ENCODE results near the gene TGFBI.

The TGFBI gene

GRCh38 chr5:136026636-136027035 is 2.2 kb upstream of the TGFBI start:
- Histone ChIP-seq H3K27ac (ENCODE audit: low read length) (peak overlapping the region; percentile 46), H3K4me1 (ENCODE audit: control insufficient read depth, insufficient read depth, low read length) (peaks cover 71% of the 10 kb centered on the region), H3K9ac (ENCODE audit: low read length in 2 of 2) (no peak overlapping the region), H3K4me3 (ENCODE audit: low read length in 2 of 2) (no peak overlapping the region), H3K27me3 (ENCODE audit: control insufficient read depth in 1 of 2, insufficient read depth in 2 of 2, low read length in 2 of 2) (no peaks in the 10 kb centered on the region), H3K9me3 (ENCODE audit: control insufficient read depth in 2 of 2, low read length in 2 of 2) (no peaks in the 10 kb centered on the region), H3K36me3 (ENCODE audit: control insufficient read depth in 2 of 2, insufficient read depth in 2 of 2, low read length in 2 of 2) (no peaks in the 10 kb centered on the region)

DNA sequence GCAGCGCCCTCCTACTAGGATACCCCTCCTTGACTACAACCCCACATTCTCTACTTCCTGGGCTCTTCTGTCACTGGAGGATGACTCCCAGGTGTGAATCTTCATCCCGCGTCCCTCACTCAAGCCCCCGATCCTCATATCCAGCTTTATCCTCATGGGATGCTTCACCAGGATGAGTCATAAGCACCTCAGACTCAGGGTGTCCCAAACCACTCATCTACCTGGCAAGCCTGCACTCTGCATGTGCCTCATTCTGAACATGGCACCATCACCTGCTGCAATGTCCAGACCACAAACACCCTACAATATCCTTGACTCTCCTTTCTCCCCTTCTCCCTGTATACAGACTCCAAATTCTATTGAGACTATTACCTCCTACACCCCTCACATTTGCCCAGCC is 1.5 kb upstream of the TGFBI start:
- H3K27ac ChIP-seq (ENCODE audit: low read length): peak overlapping the region; percentile 31
- H3K4me1 ChIP-seq (ENCODE audit: control insufficient read depth, insufficient read depth, low read length): peaks cover 73% of the 10 kb centered on the region
- H3K36me3 ChIP-seq (ENCODE audit: control insufficient read depth in 2 of 2, insufficient read depth in 2 of 2, low read length in 2 of 2): no peaks in the 10 kb centered on the region
- H3K9me3 ChIP-seq (ENCODE audit: control insufficient read depth in 2 of 2, low read length in 2 of 2): no peaks in the 10 kb centered on the region
- H3K27me3 ChIP-seq (ENCODE audit: control insufficient read depth in 1 of 2, insufficient read depth in 2 of 2, low read length in 2 of 2): no peaks in the 10 kb centered on the region
- H3K9ac ChIP-seq (ENCODE audit: low read length in 2 of 2): no peak overlapping the region
- H3K4me3 ChIP-seq (ENCODE audit: low read length in 2 of 2): no peak overlapping the region

DNA sequence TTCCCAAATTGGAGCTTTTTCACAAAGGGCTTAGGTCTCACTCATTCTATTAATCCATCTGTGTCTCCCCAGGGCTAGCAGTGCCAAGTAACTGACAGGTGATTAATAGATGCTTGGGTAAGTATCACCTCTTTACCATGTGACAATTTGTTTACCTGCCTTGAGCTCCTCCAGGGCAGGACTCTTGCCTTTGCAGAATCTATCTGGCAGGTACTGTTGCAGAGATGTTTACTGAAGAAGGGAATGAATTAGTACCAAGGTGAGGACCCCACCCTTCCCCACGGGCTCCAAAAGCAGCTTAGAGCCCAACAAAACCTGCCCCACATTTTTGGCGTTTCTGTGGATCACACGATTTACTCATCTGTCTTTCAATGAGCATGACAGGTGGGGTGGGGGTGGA is 698 bp upstream of the TGFBI start:
- Histone ChIP-seq H3K4me3 (ENCODE audit: low read length in 2 of 2) (peak overlapping the region in 1 of 2 donors; percentile 77), H3K9me3 (ENCODE audit: control insufficient read depth in 2 of 2, low read length in 2 of 2) (no peaks in the 10 kb centered on the region), H3K4me1 (ENCODE audit: control insufficient read depth, insufficient read depth, low read length) (peaks cover 77% of the 10 kb centered on the region), H3K36me3 (ENCODE audit: control insufficient read depth in 2 of 2, insufficient read depth in 2 of 2, low read length in 2 of 2) (peaks cover 0 to under 1% of the 10 kb centered on the region in 2 donors), H3K27ac (ENCODE audit: low read length) (peak overlapping the region; percentile 24), H3K27me3 (ENCODE audit: control insufficient read depth in 1 of 2, insufficient read depth in 2 of 2, low read length in 2 of 2) (no peaks in the 10 kb centered on the region), H3K9ac (ENCODE audit: low read length in 2 of 2) (no peak overlapping the region)

GRCh38 chr5:136030252-136030651 is 1.5 kb downstream of the TGFBI start:
- Histone ChIP-seq H3K9me3 (ENCODE audit: control insufficient read depth in 2 of 2, low read length in 2 of 2) (no peaks in the 10 kb centered on the region), H3K9ac (ENCODE audit: low read length in 2 of 2) (peak overlapping the region; percentile 36 to 67), H3K36me3 (ENCODE audit: control insufficient read depth in 2 of 2, insufficient read depth in 2 of 2, low read length in 2 of 2) (peaks cover 10 to 14% of the 10 kb centered on the region in 2 donors), H3K27ac (ENCODE audit: low read length) (no peak overlapping the region), H3K4me3 (ENCODE audit: low read length in 2 of 2) (peak overlapping the region; percentile 74 to 77), H3K27me3 (ENCODE audit: control insufficient read depth in 1 of 2, insufficient read depth in 2 of 2, low read length in 2 of 2) (no peaks in the 10 kb centered on the region), H3K4me1 (ENCODE audit: control insufficient read depth, insufficient read depth, low read length) (peaks cover 64% of the 10 kb centered on the region)

GRCh38 chr5:136030956-136031611 is 2.3 kb downstream of the TGFBI start:
- Histone ChIP-seq H3K9ac (ENCODE audit: low read length in 2 of 2) (no peak overlapping the region), H3K36me3 (ENCODE audit: control insufficient read depth in 2 of 2, insufficient read depth in 2 of 2, low read length in 2 of 2) (peaks cover 10 to 14% of the 10 kb centered on the region in 2 donors), H3K4me3 (ENCODE audit: low read length in 2 of 2) (peak overlapping the region; percentile 14 to 77), H3K9me3 (ENCODE audit: control insufficient read depth in 2 of 2, low read length in 2 of 2) (no peaks in the 10 kb centered on the region), H3K4me1 (ENCODE audit: control insufficient read depth, insufficient read depth, low read length) (peaks cover 59% of the 10 kb centered on the region), H3K27me3 (ENCODE audit: control insufficient read depth in 1 of 2, insufficient read depth in 2 of 2, low read length in 2 of 2) (no peaks in the 10 kb centered on the region), H3K27ac (ENCODE audit: low read length) (no peak overlapping the region)

- H3K27me3 ChIP-seq (ENCODE audit: control insufficient read depth in 1 of 2, insufficient read depth in 2 of 2, low read length in 2 of 2): no peaks in the 10 kb centered on the region
- peak overlapping the region in 1 of 2 donors; percentile 36 for H3K9ac ChIP-seq (ENCODE audit: low read length in 2 of 2)
- peaks cover 56% of the 10 kb centered on the region for H3K4me1 ChIP-seq (ENCODE audit: control insufficient read depth, insufficient read depth, low read length)
- H3K27ac ChIP-seq (ENCODE audit: low read length): no peak overlapping the region
- H3K9me3 ChIP-seq (ENCODE audit: control insufficient read depth in 2 of 2, low read length in 2 of 2): no peaks in the 10 kb centered on the region
- H3K4me3 ChIP-seq (ENCODE audit: low read length in 2 of 2): peak overlapping the region in 1 of 2 donors; percentile 3
- H3K36me3 ChIP-seq (ENCODE audit: control insufficient read depth in 2 of 2, insufficient read depth in 2 of 2, low read length in 2 of 2): peaks cover 10 to 14% of the 10 kb centered on the region in 2 donors
These were observed 2.9 kb downstream of the TGFBI start for GRCh38 chr5:136031711-136032110.

DNA sequence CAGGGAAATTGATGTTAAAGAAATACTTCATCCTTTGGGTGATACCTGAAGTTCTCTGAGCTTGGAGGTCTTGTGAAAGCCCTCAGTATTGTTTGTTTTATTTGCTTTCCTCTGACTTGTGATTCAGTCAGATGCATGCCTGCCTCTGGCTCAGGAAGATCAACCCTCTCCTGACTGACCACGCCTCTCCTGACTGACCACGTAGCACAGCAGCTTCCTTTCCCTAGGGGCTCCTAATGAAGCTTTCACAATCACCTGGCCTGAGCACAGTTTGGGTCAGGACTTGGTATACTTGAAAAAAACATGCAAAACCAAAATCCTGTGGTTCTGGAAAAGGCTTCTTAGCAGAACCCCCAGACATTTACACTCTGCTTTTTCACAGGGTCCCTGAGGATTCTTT is 3.8 kb downstream of the TGFBI start:
- Histone ChIP-seq H3K27me3 (ENCODE audit: control insufficient read depth in 1 of 2, insufficient read depth in 2 of 2, low read length in 2 of 2) (no peaks in the 10 kb centered on the region), H3K9ac (ENCODE audit: low read length in 2 of 2) (no peak overlapping the region), H3K9me3 (ENCODE audit: control insufficient read depth in 2 of 2, low read length in 2 of 2) (no peaks in the 10 kb centered on the region), H3K27ac (ENCODE audit: low read length) (no peak overlapping the region), H3K36me3 (ENCODE audit: control insufficient read depth in 2 of 2, insufficient read depth in 2 of 2, low read length in 2 of 2) (peaks cover 10 to 14% of the 10 kb centered on the region in 2 donors), H3K4me3 (ENCODE audit: low read length in 2 of 2) (no peak overlapping the region), H3K4me1 (ENCODE audit: control insufficient read depth, insufficient read depth, low read length) (peaks cover 59% of the 10 kb centered on the region)

DNA sequence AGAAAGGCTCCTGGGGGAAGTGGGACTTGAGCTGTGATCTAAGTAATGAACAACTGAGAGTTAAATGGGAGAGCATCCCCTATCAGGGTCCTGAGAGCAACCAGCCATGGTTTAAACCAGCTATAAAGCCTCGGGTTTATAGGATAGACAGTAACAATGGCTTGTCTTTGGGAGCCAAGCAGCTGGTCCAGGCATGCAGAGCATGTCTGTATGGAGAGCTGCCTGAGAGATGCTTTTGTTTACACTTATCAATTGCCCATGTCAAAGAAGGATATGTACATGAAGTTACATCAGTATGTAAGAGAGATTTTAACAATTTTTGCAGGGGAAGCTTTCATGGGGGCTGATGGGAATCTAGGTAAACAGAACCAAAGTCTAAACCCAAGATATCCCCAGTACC is 4.4 kb downstream of the TGFBI start:
- Histone ChIP-seq H3K4me1 (ENCODE audit: control insufficient read depth, insufficient read depth, low read length) (peaks cover 54% of the 10 kb centered on the region), H3K4me3 (ENCODE audit: low read length in 2 of 2) (no peak overlapping the region), H3K9me3 (ENCODE audit: control insufficient read depth in 2 of 2, low read length in 2 of 2) (no peaks in the 10 kb centered on the region), H3K9ac (ENCODE audit: low read length in 2 of 2) (no peak overlapping the region), H3K27me3 (ENCODE audit: control insufficient read depth in 1 of 2, insufficient read depth in 2 of 2, low read length in 2 of 2) (no peaks in the 10 kb centered on the region), H3K27ac (ENCODE audit: low read length) (no peak overlapping the region), H3K36me3 (ENCODE audit: control insufficient read depth in 2 of 2, insufficient read depth in 2 of 2, low read length in 2 of 2) (peaks cover 13 to 14% of the 10 kb centered on the region in 2 donors)

- peaks cover 48% of the 10 kb centered on the region for H3K4me1 ChIP-seq (ENCODE audit: control insufficient read depth, insufficient read depth, low read length)
- peaks cover 13 to 14% of the 10 kb centered on the region in 2 donors for H3K36me3 ChIP-seq (ENCODE audit: control insufficient read depth in 2 of 2, insufficient read depth in 2 of 2, low read length in 2 of 2)
- no peaks in the 10 kb centered on the region for H3K9me3 ChIP-seq (ENCODE audit: control insufficient read depth in 2 of 2, low read length in 2 of 2)
- no peak overlapping the region for H3K9ac ChIP-seq (ENCODE audit: low read length in 2 of 2)
- H3K27ac ChIP-seq (ENCODE audit: low read length): no peak overlapping the region
- H3K4me3 ChIP-seq (ENCODE audit: low read length in 2 of 2): no peak overlapping the region
- no peaks in the 10 kb centered on the region for H3K27me3 ChIP-seq (ENCODE audit: control insufficient read depth in 1 of 2, insufficient read depth in 2 of 2, low read length in 2 of 2)
These were observed 5.1 kb downstream of the TGFBI start for GRCh38 chr5:136033848-136034247.

GRCh38 chr5:136034492-136034891 is 5.7 kb downstream of the TGFBI start:
- H3K36me3 ChIP-seq (ENCODE audit: control insufficient read depth in 2 of 2, insufficient read depth in 2 of 2, low read length in 2 of 2): peaks cover 13 to 14% of the 10 kb centered on the region in 2 donors
- H3K4me1 ChIP-seq (ENCODE audit: control insufficient read depth, insufficient read depth, low read length): peaks cover 45% of the 10 kb centered on the region
- H3K27ac ChIP-seq (ENCODE audit: low read length): no peak overlapping the region

GRCh38 chr5:136034984-136035383 is 6.2 kb downstream of the TGFBI start:
- Histone ChIP-seq H3K36me3 (ENCODE audit: control insufficient read depth in 2 of 2, insufficient read depth in 2 of 2, low read length in 2 of 2) (peaks cover 13 to 14% of the 10 kb centered on the region in 2 donors), H3K27me3 (ENCODE audit: control insufficient read depth in 1 of 2, insufficient read depth in 2 of 2, low read length in 2 of 2) (no peaks in the 10 kb centered on the region), H3K27ac (ENCODE audit: low read length) (no peak overlapping the region), H3K9ac (ENCODE audit: low read length in 2 of 2) (no peak overlapping the region), H3K4me1 (ENCODE audit: control insufficient read depth, insufficient read depth, low read length) (peaks cover 40% of the 10 kb centered on the region), H3K4me3 (ENCODE audit: low read length in 2 of 2) (no peak overlapping the region), H3K9me3 (ENCODE audit: control insufficient read depth in 2 of 2, low read length in 2 of 2) (no peaks in the 10 kb centered on the region)

More at GRCh38 chr5:136034492-136034891, 5.7 kb downstream of the TGFBI start:
- H3K9me3 ChIP-seq (ENCODE audit: control insufficient read depth in 2 of 2, low read length in 2 of 2): no peaks in the 10 kb centered on the region
- H3K4me3 ChIP-seq (ENCODE audit: low read length in 2 of 2): no peak overlapping the region
- no peak overlapping the region for H3K9ac ChIP-seq (ENCODE audit: low read length in 2 of 2)
- no peaks in the 10 kb centered on the region for H3K27me3 ChIP-seq (ENCODE audit: control insufficient read depth in 1 of 2, insufficient read depth in 2 of 2, low read length in 2 of 2)
